ENCODE data around the gene ROBO1.
"Not testable (repeated sequence)": the region's sequence is repeated elsewhere in the genome, so short reads cannot be mapped to it uniquely, and the experiment has no call there.

Gene ROBO1

DNA sequence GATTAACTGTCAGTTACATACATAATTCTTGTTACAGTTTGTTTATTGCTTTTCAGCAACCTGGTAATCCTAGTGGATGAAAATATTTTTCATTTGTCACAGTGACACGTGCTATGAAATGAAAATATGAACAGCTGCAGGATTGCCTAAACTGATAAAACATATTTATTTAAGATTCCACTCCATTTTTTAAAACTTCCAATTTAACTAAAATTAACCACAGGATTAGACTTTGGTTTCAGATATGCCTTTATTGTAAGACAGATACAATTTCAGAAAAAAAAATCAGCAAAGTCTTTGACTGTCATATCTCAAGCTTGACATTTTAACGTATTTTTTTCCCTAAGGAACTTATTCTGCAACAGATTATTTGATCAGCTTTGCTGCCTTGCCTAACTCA lies 550.7 kb downstream of the ROBO1 start:
- no peak for DNase-seq

DNA sequence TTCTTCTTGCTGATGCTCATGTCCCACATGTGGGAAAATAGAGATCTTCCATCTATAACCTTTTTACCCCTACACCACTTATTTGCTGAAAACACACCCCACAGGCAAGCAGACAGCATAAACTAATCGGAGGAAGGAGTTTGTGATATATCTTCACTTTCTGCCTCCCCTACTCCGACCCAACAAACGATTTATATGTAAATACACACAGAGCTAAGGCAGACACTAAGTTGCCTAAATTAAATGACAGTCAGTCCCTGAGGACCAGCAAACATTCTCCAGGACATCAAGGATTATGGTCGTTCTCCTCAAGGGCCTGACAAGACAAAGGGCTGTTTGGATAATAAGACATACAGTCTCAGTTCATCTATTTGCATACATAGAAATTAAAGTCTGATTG lies 552.5 kb downstream of the ROBO1 start:
- no peak for DNase-seq

DNA sequence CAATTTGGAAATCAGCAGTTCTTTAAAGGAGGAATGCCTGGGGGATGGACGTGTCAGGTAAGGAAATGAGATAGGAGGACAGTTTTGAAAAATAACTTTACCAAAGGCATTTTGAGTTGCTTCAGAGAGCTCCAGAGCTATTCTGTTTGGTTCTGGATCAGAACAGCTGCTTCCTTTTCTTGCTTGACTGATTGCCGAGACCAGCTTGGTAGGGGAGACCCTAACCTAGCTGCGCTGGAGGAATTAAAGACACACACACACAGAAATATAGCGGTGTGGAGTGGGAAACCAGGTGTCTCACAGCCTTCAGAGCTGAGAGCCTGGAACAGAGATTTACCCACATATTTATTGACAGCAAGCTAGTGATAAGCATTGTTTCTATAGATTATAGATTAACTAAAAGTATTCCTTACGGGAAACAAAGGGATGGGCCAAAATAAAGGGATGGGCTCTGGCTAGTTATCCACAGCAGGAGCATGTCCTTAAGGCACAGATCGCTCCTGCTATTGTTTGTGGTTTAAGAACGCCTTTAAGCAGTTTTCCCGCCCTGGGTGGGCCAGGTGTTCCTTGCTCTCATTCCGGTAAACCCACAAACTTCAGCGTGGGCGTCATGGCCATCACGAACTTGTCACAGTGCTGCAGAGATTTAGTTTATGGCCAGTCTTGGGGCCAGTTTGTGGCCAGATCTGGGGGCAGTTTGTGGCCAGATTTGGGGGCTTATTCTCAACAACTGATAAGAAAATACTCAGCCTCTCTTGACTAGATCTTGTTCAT lies 556.0 kb downstream of the ROBO1 start:
- no peak for DNase-seq

DNA sequence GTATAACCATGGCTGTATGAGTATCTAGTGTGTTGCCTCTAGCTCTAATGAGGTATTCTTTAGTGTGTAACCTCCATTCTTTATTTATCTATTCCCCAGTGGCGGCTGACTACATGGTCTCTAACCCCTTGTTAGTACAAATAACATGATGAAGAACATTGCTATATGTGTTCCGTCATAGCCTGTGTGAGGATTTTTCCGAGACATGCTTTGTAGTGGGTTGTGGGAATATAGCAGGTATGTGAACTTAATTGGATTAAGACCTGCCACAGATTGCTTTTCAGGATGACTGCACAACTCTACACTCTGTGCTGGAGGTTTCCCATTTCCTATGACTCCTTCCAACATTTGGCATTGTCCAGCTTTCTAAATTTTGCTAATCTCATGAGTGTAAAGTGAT lies 563.4 kb downstream of the ROBO1 start:
- DNase-seq: no peak

DNA sequence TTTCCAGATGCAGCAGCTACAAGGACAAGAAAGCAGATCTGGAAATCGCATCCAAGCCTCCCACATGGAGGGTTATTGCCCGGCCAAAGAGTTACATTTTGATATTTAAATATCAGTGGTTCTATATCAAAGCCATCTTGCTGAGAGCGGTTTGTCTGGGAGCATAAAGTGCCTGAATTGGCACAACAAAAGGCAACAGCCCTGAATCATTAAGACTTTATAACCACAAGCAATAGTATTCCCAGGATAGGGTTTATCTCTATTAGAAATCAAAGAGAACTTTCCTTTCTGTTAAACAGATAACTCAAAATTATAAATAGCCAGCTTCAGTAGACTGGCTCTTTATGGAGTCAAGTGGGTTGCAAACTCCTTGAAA lies 564.7 kb downstream of the ROBO1 start:
- DNase-seq: no peak

DNA sequence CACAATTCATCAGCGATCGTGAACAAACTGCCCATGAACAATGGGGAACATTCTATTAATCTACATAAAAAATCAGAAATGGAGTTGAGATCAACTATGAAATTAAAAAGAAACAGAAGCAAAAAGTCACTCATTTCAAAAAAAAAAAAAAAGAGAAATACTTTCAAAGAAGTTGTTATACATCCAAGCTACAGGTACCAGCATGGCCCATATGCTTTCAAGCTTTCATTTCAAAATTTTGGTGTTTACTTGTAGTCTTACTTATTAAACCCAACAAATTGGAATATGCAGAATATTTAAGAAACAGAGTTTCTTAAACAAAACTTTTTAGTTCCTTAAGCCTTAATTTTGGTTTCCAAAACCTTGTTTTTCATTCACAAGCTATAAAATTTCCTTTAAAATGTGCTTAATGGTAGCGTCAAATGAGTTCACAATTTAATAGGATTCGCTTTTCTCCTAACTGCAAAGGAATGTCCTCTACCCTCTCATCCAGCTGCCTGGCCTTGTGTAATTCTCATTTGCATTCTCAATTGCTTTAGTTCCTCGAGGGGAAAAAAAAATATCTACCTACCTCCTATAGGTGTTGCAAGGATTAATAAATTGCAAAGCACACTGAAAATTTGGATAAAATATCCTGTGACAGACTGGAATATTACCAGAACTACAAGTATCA lies 565.2 kb downstream of the ROBO1 start:
- no peak for DNase-seq

DNA sequence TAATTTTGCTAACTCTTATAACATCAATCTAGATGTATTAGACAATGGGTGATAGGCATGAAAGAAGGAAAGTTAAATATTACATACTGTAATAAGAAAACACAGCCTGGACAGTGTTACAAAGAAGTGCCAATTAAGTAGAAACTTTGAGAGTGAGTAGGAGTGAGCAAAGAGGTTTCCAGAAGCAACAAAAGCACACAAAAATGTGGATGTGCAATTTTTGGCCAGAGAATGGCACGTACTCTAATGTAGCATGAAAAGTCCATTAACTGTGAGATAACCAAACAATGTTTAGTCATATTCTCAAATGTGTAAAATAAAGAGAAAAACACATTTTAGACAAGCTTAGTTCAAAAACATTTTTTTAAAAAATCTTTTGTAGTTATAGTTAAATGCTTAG lies 567.3 kb downstream of the ROBO1 start:
- DNase-seq: no peak

DNA sequence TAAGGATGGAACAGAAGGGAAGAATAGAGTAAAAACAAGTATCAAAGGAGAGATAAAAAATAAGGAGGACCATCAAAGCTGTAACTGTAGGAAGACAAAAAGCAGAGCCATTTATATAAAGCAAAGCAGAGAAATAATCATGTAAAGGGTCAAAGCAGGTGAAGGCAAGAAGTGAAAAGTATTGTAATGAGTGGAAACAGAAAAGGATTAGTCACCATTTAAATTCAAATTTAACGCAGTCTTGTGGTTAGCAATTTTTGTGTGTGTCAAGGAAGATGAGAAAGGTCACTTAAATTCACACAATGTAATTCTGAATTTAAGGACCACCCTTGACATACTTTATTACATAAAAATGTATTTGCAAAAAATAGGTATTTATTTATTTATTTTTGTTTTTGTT lies 567.8 kb downstream of the ROBO1 start:
- no peak for DNase-seq

DNA sequence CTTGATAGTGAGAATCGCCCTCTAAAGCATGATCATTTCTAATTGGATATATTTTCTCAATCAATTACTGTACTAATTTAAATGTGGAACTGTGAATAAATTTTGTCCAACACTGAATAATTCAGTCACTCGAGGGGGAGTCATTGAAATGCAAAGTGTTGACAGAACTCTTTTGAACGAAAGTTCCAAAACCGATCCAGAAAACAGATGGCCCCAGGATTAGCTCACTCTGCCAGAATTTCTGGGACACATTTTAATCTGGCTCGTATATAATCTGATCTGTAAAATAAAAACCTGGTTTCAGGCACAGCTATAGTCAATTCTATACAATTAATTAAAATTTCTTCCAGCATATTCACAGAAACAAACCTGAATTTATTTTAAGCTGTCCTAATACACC lies 580.4 kb downstream of the ROBO1 start:
- DNase-seq: no peak

DNA sequence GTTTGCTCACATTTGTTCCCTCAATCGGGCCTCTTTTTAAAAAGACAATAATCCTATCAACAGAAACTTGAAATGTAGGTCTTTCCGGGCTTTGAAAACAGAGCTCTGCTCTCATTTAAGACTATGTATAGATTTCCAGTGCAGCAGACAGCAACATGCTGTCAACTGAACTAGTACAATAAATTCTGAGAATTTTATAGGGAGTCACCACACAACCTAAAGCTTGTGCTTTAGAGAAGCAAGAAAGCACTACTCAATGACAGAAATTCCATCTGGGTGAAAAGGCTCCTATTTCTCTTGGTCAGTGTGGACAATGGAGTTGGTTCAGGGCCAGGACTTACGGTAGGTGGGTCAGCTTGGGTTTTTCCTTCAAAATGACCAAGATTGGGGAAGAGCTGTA lies 583.5 kb downstream of the ROBO1 start:
- DNase-seq: no peak

DNA sequence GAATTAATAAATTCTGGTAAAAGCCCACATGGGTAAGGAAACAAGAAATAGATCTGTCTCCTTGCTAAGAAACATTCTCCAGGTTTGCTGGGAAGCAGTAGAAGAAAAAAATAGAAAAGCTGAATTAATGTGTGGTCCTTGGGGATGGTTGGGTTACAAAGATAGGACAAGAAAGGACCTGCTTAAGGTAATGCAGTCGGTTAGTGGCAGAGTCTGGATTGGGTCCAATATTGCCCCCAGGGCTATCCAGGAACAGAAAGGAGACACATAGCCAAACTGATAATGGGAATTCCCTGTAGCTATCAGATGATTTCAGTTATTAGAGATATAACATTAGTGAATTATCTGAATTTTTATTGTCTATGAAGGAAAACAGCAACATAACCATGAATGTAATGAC lies 584.3 kb downstream of the ROBO1 start:
- no peak for DNase-seq

DNA sequence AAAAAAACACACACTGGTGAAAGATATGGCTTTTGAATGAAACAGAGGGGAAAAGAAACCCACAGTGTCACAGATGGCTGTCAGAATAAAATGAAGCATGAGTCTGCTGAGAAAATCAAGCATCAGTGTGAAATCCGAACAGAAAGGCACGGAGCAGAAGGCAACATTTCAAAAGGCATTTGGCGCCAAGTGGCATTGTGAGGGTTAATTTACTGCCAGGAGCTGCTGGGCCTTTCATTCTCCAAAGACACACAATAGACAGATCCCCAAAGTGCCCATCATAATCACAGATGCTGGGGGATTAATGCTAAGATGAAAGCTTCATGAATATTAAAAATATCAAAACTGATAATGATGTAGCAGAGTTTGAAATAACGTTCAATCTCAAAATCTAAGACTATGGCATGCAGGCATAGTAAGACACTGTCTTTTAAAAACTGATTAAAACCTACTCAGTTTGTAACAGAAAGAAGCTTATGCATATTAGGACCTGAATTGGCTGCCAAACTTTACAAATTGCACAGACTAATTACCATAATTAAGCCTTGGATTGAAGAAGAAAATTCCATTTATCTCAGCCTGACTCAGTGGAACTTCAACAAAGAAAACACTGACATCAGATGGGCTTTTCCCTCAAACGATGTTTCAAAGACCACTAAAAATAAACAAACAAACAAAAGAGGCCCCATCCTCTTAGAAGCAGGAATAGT lies 589.2 kb downstream of the ROBO1 start:
- DNase-seq: no peak

DNA sequence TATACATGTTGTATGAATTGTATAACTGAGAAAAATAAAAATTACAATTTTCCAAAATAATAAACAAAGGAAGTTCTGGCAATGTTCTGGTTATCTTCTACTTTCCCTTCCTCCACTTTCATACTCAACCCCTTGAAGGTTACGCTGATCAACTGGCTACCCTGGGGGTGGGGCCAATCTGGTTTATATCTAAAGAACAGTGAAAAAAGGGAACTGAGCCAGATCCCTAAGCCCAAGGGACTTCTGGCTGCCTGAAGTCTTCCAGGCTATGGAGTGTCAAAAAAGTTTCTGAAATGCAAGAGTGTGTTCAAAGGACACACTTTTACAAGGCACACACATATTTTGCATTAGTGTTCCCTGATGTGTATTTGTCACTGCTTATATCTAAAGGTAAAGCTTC lies 591.9 kb downstream of the ROBO1 start:
- DNase-seq: no peak

DNA sequence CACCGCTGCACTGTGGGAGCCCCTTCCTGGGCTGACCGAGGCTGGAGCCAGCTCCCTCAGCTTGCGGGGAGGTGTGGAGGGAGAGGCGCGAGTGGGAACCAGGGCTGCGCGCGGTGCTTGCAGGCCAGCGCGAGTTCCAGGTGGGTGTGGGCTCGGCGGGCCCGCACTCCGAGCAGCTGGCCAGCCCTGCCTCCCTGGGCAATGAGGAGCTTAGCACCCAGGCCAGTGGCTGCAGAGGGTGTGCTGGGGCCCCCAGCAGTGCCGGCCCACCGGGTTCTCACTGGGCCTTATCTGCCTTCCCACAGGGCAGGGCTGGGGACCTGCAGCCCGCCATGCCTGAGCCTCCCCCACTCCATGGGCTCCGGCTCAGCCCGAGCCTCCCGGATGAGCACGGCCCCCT lies 594.5 kb downstream of the ROBO1 start:
- not testable (repeated sequence) for DNase-seq

DNA sequence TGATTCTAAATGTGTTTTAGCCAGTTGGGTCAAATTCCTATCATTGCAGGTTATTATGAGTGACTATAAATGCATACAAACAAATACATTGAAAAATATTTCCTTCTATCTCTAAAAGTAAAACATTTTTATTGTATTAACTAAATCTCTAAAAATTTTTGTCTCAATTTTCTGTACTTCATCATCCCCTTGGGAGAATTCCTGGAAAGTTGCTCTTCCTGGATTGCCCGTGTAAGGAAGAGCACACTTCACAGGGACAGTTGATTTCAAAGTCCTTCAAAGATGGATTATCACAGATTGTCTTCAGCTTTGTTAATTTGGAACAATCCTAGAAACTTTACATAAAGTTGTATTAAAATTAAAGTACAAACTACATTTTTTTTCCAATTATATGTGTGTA lies 595.6 kb downstream of the ROBO1 start:
- DNase-seq: no peak

DNA sequence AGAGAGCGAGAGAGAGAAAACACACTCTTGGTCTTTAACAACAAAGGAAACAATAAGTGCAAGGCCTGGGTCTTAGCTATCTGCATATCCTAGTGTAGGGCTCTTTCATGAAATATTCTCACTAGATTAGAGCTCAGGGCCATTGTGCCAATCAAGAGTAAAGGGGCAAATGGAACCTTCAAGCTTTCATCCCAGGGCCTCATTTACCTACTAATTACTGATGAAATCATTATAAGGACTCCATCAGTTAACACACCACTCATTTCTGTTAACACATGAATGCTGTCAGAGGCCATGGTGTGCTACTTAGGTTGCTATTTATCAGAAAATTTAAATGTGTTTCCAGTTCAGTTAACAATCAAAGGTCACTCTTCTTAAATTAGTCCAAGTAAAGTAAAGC lies 597.8 kb downstream of the ROBO1 start:
- no peak for DNase-seq

DNA sequence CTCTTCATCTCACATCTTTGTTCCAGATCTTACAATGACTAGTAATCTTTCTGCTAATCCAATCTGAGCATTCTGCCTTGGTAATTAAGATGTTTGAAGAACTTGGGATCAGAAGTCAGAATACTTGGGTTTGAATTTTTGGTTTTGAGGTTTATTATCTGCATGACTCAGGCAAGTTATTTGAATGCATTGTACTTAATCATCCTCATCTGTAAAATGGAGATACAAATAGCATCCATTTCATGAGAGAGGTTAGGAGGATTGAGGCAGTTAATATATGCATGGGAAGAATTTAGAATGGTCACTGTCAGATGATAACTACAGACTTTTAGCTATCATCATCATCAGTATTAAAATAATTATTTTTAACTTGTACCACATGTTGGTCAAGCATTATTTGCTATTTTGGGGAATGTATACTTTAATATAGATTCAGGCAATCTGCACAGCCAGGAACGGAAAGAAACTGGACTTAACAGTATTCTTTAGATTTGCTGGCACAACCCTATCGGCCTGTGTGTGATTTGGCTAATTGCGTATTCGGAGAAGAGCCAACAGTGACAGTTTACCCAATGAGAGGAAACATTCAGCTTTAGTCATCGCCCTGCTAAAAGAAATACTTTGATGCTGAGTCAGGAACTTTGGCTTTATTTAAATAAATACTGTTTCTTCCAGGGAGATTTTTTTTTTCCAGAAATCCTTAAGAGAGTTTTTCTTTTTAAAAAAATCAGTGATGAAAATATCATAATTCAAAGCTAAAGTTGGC lies 600.0 kb downstream of the ROBO1 start:
- no peak for DNase-seq

DNA sequence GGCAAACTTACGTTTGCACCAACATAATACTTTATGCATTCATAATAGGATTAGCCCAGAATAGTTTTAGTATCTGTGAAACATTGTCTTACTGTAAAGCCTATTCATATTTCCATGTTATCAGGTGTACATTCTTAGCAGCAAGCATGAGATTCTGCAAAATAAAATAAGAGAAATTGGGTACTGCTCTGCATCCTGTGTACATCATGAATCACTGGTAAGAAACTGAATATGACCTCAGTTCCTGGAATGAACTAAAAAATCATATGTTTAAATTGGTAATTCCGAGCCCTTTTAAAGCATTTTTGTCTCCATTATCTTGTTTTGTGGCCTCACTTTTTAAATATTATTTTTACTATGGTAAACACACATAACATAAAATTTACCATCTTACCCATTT lies 605.1 kb downstream of the ROBO1 start:
- no peak for DNase-seq

DNA sequence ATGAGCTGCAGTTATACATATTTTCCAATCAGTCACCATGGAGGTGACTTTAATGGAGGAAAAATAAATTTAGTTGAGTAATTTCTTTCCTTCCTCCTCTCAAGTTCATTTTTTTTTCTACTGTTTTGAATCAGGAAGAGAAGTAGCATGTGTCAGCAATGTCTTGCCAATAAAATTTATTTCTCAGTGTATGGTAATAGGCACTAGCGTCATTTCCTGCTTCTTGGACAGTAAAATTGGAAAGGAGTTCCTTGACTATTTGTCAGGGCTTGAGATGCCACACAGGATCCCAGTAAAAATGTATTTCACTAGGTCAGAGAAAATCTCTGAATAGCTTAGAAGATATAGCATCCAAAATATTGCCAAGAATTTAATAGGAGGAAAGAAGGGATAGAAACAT lies 605.9 kb downstream of the ROBO1 start:
- no peak for DNase-seq

DNA sequence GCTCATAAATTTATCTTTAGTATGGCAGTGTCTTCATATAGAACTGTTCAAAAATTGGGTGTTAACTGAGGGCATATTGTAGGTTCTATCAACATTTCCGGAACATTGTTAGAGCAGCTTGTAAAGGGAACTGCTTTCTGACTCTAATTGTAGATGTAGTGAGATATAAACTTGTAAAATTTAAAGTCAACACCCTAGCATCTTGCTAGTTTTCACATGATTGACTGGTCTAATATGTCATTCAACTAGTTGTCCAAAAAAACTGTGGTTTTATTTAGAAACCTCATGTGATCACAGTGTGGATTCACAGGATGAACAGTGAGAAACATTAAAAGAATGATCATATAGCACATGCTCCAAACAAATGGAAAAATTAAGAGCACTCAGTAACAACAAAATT lies 607.4 kb downstream of the ROBO1 start:
- no peak for DNase-seq

DNA sequence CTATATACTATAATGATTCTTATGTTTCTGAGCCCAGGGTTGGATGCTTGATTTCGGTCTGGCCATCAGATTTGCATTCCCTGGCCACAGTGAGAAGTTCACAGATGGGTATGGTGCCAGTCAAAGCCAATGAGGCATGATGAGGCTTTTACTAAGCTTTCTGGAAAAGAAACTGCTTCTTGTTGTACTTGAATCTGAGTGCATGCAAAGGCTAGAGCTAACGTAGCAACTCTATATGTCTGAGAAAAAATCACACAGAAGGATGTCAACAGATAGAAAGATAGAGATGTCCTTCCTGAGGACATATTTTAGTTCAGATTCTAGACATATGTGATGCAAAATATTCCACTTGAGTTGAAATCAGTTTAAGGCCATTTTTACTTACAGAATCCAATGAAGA lies 608.1 kb downstream of the ROBO1 start:
- no peak for DNase-seq

DNA sequence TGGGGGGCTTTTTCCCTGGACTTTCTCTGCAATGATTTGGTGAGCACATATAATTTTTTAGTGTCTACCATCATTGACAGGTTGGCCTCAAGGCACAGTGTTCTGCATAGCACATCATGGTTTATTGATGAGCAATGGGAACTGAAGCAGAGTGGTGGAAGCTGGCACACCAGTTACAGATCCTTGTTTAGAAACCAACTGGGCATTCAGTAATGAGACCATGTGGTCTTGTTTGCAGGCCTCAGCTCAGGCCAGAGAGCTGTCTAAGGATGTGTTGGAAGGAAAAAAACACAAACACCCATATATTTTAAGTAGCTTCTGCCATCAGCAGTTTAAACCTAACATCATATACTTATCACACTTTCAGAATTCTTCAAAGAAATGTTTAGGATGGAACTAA lies 610.6 kb downstream of the ROBO1 start:
- DNase-seq: no peak

DNA sequence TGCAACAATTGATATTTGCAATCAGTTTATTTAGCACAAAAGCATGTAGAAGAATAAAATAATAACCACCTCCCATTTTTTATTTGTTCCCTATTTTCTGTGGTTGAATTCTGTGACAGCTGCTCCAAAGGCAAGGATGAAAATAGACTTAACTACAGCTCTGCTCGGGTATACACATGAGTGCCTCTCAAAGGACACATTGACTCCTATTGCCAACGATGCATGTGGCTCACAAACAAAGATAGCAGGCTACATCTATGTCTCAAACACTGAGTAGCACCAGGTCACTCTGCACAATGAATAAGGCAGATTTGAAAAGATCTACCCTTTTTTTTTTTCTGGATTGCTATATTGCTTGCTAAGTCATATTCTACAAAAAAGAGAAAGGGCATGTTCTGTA lies 612.9 kb downstream of the ROBO1 start:
- DNase-seq: no peak

DNA sequence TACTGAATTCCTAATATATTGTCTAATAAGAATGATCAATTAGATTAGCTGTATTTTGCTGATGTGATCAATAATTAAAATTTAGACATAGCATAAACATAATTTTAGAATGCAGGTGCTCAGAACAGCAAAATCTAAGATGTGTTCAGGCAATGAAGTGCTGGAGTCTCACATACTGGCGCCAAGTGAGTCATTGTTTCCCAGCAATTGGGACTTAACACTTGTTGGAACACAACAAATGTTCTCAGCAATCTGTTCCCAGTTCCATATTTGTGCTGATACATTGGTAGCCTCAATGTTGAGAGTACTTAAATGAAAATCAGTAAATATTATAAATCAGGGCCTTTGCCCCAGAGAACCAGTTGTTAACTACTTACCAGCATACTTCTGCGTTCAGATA lies 619.0 kb downstream of the ROBO1 start:
- no peak for DNase-seq
